SIG-M5 treated with dmso at 0.1 percent for 504 hours (cell line): ENCODE measurements around the gene TMEM272.

Experiments used
- DNase-seq: peaks from one replicate; lab custom pipeline; 2025; ENCODE audit not compliant: unreplicated experiment; lab: John Stamatoyannopoulos, UW

TMEM272 gene

DNA sequence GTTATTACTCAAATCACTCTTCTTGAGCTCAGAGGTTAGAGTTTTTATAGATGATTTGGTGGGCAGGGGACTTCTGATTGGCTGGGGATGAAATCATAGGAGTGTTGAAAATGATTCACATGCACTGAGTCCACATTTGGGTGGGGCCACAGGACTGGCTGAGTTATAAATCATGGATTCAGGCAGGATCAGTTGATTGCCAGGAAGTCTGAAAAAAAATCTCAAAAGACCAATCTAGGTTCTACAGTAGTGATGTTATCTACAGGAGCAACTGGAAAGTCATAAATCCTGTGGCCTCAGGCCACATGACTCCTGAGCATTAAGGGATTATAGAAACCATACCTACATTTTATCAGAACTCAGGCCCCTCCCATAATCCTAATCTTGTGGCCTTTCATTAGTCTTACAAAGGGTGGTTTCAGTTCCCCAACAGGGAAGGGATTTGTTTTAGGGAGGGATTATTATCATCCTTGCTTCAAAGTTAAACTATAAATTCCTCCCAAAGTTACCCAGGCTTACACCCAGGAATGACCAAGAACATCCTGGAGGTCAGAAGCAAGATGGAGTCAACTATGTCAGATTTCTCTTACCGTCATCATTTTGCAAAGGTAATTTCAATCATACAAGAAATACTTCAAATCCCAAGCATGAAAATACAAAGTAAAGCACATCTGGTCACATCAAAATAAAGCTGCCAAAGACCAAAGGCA lies 11.2 kb upstream of the TMEM272 start:
- DNase-seq: no peak

- peak; percentile 22 for DNase-seq
These were observed 4.4 kb upstream of the TMEM272 start for GRCh38 chr13:51849145-51850101.

GRCh38 chr13:51848674-51849073 lies 3.7 kb upstream of the TMEM272 start:
- DNase-seq: no peak

GRCh38 chr13:51846756-51847155 lies 1.8 kb upstream of the TMEM272 start:
- DNase-seq: no peak

DNA sequence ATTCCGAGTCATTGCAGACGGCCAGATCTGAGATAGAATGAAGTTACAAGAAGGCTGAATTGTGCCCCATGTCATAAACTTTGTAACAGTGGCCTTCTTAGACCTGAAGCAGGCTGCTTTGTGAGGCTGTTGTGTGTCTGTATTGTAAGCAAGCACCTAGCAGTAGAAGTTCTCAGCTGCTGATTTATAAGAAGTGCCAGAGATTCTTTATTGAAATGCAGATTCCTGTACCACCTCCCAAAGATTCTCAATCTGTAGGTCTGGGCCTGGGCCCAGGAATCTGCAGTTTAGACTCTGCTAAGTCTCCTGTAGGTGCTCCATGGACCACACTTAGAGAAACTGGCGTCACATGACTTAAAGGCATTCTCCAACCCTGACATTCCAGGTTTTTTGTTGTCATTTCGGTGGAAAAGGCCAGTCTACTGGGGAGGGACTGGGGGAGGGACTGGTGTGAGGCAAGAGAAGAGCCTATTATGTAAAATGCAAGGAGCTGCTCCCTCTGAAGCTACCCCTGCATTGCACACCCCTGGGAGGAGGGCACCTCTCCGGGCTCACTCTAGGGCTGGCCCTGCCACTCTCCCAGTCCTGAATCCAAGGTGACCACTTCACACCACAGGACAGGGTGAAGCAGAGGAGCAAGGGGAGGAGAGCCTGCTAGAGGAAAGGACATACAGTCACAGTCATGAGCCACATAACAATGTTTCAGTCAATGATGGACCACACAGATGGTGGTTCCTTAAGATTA lies 769 bp upstream of the TMEM272 start:
- no peak for DNase-seq

GRCh38 chr13:51843529-51843928 lies 1.4 kb downstream of the TMEM272 start:
- DNase-seq: no peak

DNA sequence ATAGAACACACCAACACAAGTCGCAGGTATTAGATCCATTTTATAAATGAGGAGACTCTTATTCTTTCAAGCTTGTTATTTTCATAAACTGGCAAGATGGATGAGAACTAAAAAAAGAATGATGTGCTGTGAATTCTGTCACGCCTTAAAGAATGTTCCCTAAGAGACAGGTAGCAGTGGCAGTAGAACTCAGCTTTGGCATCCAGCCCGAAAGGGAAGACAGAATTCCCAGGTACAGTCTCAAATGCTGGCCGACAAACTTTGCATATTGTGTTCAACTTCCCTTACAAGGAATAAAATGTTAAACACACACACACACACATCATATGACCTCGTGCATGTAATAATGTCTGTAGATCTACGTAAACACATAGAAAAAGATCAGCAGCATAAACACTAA lies 3.2 kb downstream of the TMEM272 start:
- DNase-seq: no peak

DNA sequence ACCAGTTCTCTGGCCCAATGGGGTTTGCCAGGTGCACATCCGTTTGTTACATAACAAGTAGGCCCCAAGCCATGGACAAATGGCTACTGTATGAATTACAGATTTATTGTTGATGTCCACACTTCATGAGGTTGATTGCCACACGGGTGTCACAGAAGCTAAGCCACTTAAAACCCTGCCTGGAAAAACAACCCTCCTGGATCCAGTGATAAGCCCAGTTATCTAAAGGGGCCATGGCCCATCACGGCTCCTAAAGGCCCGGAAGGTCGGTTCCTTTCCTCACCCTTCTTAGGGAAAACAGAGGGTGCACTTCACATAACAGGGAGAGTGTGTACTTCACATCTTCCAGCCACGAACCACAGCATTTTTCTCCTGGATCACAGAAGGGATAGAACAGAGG lies 4.1 kb downstream of the TMEM272 start:
- no peak for DNase-seq

DNA sequence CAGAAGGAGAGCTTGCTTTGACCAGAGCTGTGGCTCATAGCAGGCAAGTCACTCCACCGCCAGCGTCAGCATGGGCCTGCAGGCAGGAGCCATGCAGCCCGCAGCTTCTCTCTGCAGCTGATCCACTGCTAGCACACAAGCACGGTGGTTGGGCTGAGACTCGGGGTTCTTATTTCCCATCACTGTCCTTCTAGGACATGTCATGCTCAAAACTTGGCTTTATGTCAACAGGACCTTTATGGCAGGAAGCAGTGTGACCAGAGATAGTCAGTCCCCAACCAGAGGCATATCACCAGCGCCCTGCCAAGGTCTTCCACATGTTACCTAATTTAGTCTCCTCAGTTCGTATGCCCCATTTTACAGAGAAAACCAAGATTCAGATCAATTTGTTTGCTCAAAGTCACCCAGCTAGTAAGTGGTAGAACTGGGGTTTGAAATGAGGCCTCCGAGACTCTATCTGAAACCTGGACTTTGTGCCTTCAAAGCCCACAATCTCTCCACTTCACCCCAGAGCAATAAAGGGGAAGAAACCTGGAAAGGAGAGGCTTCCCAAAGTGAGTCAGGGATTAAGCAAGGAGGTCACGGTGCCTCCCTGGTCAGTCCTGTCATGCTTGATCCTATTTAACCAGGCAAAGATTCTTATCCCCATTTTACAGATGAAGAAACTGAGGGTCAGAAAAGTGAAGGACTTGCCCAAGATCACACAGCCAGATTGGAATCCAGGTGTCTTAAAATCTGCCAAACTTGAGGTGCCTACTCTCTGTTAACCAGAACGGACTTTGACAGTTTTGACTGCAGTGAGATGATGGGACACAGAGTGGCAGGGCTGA lies 5.1 kb downstream of the TMEM272 start:
- DNase-seq: no peak

DNA sequence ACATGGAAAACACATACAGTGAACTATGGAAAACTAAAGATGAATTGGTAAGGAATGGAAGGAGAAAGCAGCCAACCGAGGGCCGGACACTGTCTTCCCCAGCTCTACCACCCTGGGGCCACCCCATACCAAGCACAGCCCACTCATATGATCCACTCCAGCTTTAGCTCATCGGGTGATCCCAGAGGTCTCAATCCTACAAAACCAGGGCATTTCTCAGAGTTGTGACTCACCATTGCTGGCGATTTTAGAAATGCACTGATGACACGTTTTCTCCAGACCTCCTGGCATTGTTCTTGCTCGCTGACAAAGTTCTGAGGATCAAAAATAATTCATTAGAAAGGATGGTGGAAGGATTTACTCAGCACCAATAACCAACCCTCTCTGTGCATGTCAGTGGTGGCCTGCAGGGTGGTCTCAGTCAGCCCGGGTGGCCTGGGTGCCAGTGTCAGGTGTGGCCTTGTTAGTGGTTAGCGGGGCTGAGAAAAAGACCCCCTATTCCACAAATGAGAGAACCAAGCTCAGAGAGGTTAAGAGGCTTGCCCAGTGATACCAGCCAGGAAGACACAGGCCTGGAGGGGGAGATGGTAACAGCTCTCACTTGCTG lies 6.6 kb downstream of the TMEM272 start:
- DNase-seq: no peak

DNA sequence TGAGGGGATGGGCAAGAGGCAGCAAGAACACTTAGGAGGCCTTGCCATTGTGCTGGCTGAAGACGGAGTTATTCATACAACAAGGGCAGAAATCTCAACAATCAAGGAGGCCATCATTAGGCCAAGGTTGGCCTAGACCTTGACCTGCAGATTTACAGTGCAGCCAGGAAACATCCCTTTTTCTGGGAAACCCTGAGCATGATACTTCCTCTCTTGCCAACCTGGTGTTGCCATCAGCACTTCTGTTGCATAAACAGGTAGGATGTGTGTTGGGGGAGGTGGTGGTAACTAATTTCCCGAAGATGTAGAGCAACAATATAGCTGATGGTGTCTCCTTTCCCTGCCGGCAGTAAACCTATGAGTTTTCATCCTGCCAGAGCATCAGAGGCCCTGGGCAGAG lies 8.0 kb downstream of the TMEM272 start:
- DNase-seq: no peak

DNA sequence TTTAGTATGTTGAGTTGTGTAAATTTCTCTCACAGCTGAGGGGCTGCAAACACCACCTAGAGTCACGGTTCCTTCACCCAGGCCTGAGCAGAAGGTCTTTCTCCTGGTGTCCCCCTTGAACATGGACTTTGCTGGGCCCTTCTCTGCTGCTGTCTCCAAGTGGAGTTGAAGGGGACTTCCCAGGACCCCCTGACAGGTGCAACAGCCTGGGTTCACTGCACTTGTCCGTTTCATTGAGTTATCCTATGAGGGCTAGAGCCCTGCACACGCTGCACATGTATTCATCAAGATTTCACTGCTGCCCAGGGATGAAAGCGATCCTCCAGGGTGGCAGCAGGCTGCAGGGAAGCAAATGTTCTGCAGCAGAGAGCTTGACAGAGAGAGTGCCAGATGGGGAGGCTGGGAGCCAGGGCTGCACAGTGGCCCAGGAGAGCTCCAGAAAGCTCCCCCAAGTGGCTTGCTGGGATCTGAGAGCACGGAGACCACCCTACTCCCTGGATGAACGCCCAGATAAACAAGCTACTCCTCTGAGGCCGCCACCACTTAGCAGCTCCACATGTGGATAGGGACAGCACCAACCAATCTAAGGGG lies 10.3 kb downstream of the TMEM272 start:
- no peak for DNase-seq

DNA sequence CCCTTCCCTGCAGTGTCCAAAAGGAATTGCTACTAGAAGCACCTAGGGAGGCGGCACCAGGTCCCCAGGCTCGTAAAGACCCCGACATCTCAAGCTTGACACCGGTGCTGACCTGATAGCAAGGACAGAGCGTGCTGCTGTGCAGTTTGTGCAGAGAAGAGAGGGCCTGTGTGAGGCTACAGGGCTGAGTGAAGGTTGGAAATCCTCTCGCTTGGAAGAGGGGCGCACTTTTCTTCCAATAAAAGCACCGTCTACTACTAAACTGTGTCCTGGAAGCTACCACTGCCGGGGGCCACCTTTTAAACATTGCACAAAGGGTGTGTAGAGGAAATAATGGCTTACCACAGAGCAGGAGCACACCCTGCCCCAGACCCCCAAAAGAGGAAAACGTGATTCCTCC lies 11.0 kb downstream of the TMEM272 start:
- DNase-seq: no peak

DNA sequence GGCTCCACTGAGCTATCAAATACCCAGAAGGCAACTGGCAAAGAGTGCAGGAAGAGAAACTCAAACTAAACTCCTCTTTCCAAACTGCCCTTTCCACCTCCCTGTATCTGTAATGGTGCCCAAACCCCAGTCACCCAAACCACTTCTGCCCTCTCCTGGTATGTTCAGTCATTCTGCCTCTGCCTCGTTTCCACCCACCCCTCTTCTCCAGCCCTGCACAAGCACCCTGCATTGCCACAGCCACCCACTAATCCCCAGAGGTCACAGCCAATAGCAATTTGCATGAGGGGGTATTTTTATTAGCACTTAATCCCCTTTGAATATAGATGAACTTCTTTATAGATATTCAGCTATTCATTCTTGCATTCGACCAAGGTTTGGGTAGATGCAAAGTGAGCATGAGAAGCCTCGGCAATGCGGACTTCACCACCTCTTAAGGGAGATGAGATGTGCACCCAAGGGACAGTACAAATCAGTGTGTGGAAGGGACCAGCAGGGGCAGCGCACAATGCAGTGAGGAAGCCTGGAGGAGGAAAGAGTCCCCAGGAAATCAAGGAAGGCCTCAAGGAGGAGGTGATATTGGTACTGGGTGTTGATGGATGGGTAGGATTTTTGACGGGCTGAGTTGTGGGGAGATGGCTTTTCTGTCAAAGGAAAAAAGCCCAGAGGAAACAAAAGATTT lies 12.4 kb downstream of the TMEM272 start:
- peak; percentile 78 for DNase-seq

GRCh38 chr13:51831519-51831918 lies 13.5 kb downstream of the TMEM272 start:
- no peak for DNase-seq

DNA sequence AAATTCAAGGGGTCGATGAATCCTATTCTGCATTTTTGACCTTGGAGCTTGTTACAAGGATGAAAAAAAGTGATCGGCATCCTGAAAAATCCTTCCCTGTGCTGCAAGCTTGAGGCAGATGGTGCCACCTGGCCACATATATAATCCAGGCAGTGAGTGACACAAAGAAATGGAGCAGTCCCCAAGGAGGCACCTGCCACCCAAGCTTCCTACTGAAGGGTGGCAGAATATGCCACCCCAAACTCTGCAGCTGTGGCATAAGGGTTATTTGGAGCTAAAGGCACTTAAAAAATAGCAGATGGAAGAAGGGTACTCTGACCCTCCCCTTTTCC lies 15.4 kb downstream of the TMEM272 start:
- no peak for DNase-seq

GRCh38 chr13:51828730-51829567 lies 16.0 kb downstream of the TMEM272 start:
- peak; percentile 15 for DNase-seq

DNA sequence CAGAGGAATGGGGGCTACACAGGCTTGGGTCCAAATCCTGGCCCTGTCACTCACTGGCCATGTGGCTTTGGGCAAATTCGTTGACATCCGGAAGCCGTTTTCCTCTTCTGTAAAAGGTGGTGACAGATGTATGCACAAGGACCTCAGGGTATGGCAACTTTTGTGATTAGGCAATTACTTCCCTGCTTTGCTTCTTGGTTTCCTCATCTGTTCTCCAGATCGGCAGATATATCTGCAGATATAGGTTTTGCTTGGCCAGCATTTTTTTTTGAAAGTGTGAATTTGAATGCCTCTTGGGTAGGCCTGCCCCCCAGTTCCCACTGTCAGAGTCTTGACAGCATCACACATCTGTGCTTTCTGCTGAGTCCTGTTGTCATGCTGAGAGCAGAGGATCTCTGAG lies 17.7 kb downstream of the TMEM272 start:
- peak; percentile 97 for DNase-seq

DNA sequence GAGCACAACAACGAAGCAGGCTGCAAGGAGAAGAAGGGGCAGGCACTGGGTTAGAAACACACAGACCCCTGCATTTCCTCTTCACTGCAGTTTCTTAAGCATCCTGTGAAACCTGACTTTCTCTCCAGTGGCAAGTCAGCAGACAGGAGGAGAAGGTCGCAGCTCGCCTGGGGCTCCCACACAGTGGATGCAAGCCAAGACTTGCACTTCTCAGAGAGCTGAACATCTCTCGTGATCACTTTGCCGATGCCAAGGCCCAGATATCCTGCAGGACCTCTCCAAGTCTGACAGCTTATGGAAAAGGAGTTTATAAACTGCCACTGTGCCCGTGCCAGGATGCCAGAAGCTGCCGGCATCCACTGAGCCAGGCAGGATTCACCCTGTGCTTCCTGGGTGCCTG lies 18.4 kb downstream of the TMEM272 start:
- peak; percentile 61 for DNase-seq
